Islet of Langerhans (tissue), 1 donor: Measurements from ENCODE around the gene BTLA.
"Not testable (repeated sequence)": the region's sequence is repeated elsewhere in the genome, so short reads cannot be mapped to it uniquely, and the experiment has no call there.

Experiments
- FAIRE-seq: peaks from one replicate; lab custom pipeline; 2011; peaks lifted over from hg19 to GRCh38; lab: Jason Lieb, UNC

The BTLA gene

DNA sequence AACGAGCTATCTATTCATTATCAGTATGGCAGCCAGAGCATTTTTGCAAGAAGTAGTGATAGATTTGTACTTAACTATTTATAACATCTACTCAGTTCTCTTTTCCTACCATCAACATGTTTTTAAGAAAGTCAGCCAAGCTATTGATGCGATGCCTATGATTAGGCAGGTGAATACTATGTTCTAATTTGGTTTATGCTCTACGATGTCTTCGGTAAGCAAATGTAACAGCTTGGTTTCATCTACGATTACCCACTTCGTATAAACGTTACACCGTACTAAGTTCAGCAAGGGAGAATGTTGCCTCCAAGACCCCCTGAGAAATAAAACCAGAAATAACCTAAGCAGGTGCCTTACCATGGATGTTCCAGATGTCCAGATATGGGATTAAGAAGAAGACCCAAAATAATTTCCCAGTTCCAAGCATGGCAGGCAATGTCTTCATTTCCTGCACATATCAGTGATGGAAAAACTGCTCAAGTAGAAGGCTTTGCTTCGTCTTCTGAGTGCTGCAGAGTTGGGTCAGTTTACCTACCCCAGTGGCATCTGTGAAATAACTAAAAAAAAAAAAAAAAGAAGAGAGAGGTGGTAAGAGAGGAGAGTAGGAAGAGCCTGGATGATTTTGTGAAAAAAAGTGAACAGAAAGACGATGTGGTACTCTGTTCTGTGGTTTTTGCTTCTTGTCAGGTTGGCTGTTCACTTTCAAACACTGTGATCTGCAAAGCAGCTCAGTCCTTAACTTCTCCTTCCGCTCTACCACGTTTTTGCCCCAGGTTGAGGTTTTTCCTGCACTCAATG is at the start of gene BTLA:
Gene BTLA, minus strand, starts transcription at position 559 of the 798 bp plus-strand sequence. Its CDS starts 114 bp downstream, at position 445.
- FAIRE-seq = no peak

DNA sequence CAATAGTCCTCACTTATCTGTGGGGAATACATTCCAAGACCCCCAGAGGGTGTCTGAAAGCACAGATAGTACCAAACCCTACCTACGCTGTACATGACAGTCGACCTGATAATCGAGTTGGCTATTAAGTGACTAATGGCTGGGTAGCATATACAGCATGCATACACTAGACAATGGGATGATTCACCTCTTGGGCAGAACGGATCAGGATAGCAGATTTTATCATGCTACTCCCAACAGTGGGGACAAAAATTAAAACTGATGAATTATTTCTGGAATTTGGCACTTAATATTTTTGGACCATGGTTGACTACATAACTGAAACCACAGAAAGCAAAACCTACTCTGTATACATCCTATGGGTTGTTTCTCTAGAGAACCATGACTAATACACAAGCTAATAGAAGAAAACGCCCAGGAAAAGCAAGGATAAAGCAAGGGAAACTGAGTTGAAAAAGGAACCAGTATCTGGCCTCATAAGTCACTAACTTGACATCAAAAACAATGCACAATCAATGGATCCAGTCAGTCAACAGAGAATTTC is 47.0 kb upstream of the BTLA start:
- FAIRE-seq = no peak

- FAIRE-seq = no peak
Observed at GRCh38 chr3:112539825-112540650, 40.8 kb upstream of the BTLA start.

DNA sequence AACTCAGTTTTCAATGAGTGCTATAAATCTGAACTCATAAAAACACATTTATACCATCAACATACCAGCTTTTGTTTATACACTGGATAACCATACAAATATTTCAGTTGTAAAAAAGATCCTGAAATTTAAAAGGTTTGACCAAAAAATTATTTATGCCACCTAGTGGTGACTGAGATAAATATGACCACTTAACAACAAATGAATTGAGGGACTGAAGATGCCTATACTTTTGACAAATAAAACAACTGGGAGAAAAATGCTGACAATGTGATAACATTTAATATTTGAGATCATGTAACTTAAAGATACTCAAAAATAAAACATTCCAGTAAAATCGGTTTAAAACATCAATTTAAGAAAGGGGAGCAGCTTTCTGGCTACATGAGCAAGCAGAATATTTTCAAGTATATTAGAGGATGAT is 32.1 kb upstream of the BTLA start:
- peak; percentile 81 for FAIRE-seq

DNA sequence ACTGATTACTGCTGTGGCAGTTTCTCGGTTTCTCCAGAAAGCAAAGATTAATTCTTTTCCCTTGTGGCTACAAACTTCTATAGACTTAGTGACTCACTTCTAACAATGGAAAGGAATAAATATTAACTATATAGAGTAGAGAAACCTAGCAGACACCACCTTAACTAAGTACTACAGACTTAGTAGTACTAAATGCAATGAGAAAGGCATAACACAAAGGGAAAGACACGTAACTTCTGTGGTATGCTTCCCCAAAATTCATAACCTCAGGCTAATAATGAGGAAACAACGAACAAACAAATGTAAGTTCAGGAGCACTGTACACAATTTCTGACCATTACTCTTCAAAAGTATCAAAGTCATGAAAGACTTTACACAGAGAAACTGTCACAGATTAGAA is 31.3 kb upstream of the BTLA start:
- no peak for FAIRE-seq

DNA sequence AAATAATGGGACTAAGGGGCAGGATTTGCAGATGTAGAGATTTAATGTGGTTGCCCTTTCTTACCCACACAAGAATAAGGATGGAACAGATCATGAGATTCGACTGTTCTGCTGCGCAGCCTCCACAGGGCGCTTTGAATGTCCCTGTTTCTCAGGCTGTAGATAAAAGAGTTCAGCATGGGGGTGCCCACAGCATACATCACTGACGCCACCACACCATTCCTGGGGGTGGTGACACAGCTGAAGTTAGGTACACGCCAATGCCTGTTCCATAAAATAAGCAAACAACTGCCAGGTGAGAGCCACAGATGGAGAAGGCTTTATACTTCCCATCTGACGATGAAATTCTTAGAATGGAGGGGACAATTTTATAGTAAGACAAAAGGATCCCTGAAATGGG is 24.9 kb upstream of the BTLA start:
- not testable (repeated sequence) for FAIRE-seq

DNA sequence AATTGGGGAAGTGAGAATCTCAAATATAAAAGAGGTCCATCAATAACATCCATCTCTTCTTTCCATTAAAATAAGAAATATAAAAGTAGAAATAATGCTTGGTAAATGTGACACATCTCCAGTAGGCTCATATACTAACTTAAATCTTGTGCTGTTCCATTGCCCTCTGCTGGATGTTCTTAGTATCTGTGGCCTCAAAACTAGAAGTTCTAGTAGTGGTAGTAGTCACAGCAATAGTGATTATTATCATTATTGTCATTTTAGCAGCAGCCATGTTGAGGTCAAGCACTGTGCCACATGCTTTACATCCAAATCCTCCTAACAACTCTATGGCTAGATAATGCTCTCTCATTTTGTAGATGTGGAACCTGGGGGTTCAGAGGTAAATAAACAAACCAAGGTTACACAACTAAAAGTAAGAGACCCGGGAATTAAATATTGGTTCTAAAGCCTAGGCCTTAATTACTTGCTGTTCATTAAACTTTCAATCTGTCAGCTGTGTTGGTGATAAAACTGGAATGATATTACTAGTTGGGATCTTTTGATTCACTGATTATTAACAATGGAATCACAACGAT is 20.2 kb upstream of the BTLA start:
- peak; percentile 98 for FAIRE-seq

DNA sequence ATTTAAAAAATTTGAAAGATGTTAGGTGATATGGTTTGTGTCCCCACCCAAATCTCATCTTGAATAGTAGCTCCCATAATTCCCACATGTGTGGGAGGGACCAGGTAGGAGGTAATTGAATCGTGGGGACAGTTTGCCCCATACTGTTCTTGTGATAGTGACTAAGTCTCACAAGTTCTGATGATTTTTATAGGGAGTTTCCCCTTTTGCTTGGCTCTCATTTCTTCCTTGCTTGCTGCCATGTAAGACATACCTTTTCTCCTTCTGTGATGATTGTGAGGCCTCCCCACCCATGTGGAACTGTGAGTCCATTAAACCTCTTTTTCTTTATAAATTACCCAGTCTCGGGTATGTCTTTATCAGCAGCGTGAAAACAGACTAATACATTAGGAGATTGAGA is 19.7 kb upstream of the BTLA start:
- not testable (repeated sequence) for FAIRE-seq

DNA sequence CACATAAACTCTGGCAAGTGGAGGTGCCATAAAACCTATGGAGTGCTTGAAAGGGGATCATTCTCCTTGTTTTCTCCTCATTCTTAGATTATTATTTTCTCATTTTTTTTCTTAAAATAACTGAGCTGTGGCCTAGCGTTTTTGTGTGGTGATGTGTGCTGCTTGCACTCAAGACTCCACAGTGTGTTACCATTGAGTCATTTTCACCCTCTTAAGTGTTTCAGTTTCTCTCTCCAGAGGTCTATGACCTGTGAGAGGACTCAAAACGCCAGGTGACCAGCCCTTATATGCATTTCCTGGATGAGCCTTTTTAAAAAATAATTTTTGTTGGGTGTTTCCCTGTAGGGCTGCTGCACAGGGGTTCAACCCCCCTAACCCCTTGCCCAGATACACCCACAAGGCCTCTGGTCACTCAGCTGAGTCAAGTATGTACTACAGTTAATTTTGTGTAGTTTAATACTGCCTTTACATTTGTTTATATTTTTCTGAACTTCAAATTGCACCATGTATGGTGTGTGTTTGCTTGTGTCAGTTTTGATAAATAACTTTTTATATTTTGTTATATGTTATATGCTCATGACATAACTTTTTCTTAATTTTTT is 15.4 kb upstream of the BTLA start:
- FAIRE-seq = no peak

GRCh38 chr3:112512320-112512719 is 13.0 kb upstream of the BTLA start:
- no peak for FAIRE-seq

GRCh38 chr3:112508860-112509259 is 9.6 kb upstream of the BTLA start:
- FAIRE-seq = no peak

- FAIRE-seq = no peak
Observed at GRCh38 chr3:112508261-112508660, 9.0 kb upstream of the BTLA start.

DNA sequence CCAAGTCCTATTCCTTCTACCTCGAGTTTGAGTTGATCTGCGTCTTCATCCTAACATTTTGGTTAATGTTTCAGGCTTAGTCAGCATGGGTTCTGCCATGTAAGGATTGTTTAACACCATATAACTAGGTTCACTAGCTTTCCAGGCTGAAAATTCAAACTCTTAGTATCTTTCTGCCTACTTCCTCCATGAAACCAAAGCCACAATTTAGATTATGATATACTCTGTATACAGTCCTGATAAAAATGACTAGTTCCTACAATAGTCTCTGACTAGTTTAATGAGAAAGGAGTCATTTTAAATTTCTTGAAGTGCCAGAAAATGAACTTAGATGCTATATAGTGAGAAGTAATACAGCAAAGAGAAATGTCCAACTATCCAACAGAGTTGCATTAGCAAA is 6.6 kb upstream of the BTLA start:
- FAIRE-seq = no peak

- no peak for FAIRE-seq
Observed at GRCh38 chr3:112504123-112504522, 4.9 kb upstream of the BTLA start.

- no peak for FAIRE-seq
Observed at GRCh38 chr3:112503304-112503972, 4.2 kb upstream of the BTLA start.

GRCh38 chr3:112500621-112501020 is 1.3 kb upstream of the BTLA start:
- FAIRE-seq = no peak

DNA sequence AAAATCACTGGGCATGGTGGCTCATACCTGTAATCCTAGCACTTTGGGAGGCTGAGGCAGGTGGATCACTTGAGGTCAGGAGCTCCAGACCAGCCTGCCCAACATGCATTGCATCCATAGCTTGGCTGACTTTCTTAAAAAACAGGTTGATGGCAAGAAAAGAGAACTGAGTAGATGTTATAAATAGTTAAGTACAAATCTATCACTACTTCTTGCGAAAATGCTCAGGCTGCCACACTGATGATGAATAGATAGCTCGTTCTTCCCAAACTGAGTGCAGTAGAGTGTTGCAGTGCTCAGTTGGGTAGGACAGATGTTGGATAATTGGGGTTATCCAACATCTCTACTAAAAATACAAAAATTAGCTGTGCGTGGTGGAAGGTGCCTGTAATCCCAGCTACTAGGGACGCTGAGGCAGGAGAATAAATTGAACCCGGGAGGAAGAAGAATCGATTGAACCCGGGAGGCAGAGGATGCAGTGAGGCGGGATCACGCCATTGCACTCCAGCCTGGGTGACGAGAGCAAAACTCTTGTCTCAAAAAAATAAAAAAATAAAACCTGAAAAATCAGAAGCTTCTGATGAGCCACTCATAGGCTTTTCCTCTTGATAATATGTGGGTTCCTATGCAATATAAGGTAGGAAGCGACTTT is 1.2 kb downstream of the BTLA start:
- FAIRE-seq = no peak

DNA sequence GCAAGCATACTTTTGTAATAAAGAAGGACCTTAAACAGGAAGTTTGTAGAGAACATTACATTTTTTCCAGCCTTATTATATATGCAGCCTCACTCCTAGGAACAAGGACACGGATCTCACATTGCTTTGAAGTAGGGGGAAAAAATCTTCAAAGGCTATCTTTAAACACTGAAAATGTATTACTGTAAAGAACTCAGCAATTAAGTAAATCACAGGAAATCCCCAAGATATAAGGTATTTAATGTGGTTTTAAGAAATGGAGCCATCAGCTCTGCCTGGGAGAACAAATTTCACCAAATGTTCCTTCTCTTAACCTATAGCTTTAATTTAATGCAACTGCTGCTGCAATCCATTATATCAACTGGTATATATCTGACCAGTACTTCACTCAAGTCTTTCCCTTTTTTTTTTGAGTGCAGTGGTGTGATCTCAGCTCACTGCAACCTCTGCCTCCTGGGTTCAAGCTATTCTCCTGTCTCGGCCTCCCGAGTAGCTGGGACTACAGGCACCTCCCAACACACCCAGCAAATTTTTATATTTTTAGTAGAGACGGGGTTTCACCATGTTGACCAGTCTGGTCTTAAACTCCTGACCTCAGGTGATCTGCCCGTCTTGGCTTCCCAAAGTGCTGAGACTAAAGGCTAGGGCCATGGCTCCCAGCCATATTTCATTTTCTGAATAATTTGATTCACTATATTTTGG is 2.8 kb downstream of the BTLA start:
- FAIRE-seq = no peak

DNA sequence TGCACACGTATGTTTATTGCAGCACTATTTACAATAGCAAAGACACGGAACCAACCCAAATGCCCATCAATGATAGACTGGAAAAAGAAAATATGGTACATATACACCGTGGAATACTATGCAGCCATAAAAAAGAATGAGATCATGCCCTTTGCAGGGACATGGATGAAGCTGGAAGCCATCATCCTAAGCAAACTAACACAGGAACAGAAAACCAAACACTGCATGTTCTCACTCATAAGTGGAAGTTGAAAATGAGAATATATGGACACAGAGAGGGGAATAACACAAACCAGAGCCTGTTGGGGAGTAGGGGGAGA is 4.9 kb downstream of the BTLA start:
- not testable (repeated sequence) for FAIRE-seq

GRCh38 chr3:112492124-112492523 is 7.1 kb downstream of the BTLA start:
- no peak for FAIRE-seq

- FAIRE-seq = no peak
Observed at GRCh38 chr3:112491373-112491772, 7.9 kb downstream of the BTLA start.
